HEK293 (cell line): Measurements from ENCODE around the gene DNM1L.

ENCODE experiments used
- GLIS2 ChIP-seq: fragments of 450-650 bp; formaldehyde crosslinking; IDR thresholded peaks from 2 replicates; pipeline ENCODE4 v1.5.1; 2016; ENCODE audit warnings: missing biosample characterization, missing genetic modification characterization
- RBAK ChIP-seq: fragments of 450-650 bp; formaldehyde crosslinking; IDR thresholded peaks from 2 replicates; pipeline ENCODE4 v1.5.1; 2016; ENCODE audit warnings: missing biosample characterization, missing genetic modification characterization
- SCRT2 ChIP-seq: fragments of 450-650 bp; formaldehyde crosslinking; IDR thresholded peaks from 2 replicates; pipeline ENCODE4 v1.5.1; 2016; ENCODE audit warnings: missing biosample characterization, missing genetic modification characterization
- YY1 ChIP-seq: fragments of 450-650 bp; formaldehyde crosslinking; IDR thresholded peaks from 2 replicates; pipeline ENCODE4 v1.5.1; 2018; ENCODE audit warnings: missing biosample characterization, missing genetic modification characterization
- ZBTB21 ChIP-seq: fragments of 450-650 bp; formaldehyde crosslinking; IDR thresholded peaks from 2 replicates; pipeline ENCODE4 v1.5.1; 2017; ENCODE audit warnings: missing biosample characterization, missing genetic modification characterization
- ZNF133 ChIP-seq: fragments of 450-650 bp; formaldehyde crosslinking; IDR thresholded peaks from 2 replicates; pipeline ENCODE4 v1.5.1; 2016; ENCODE audit warnings: missing biosample characterization, missing genetic modification characterization
- ZNF175 ChIP-seq: fragments of 450-650 bp; formaldehyde crosslinking; IDR thresholded peaks from 2 replicates; pipeline ENCODE4 v1.5.1; 2016; ENCODE audit warnings: missing biosample characterization, missing genetic modification characterization
- ZNF211 ChIP-seq: fragments of 450-650 bp; formaldehyde crosslinking; IDR thresholded peaks from 2 replicates; pipeline ENCODE4 v1.5.1; 2016; ENCODE audit warnings: low read depth, missing biosample characterization, missing genetic modification characterization
- ZNF391 ChIP-seq: fragments of 450-650 bp; formaldehyde crosslinking; IDR thresholded peaks from 2 replicates; pipeline ENCODE4 v1.5.1; 2016; ENCODE audit warnings: low read depth, missing biosample characterization, missing genetic modification characterization, borderline replicate concordance
- ZNF394 ChIP-seq: fragments of 450-650 bp; formaldehyde crosslinking; IDR thresholded peaks from 2 replicates; pipeline ENCODE4 v1.5.1; 2016; ENCODE audit warnings: missing biosample characterization, missing genetic modification characterization, mild to moderate bottlenecking, moderate library complexity, borderline replicate concordance
- ZNF433 ChIP-seq: fragments of 450-650 bp; formaldehyde crosslinking; IDR thresholded peaks from 2 replicates; pipeline ENCODE4 v1.5.1; 2016; ENCODE audit warnings: missing biosample characterization, missing genetic modification characterization, low read depth
- ZNF510 ChIP-seq: fragments of 450-650 bp; formaldehyde crosslinking; IDR thresholded peaks from 2 replicates; pipeline ENCODE4 v1.5.1; 2018; ENCODE audit warnings: mild to moderate bottlenecking, missing genetic modification characterization, missing biosample characterization; ENCODE audit not compliant: insufficient replicate concordance
- ZNF529 ChIP-seq: fragments of 450-650 bp; formaldehyde crosslinking; IDR thresholded peaks from 2 replicates; pipeline ENCODE4 v1.5.1; 2017; ENCODE audit warnings: missing genetic modification characterization, missing biosample characterization; ENCODE audit not compliant: insufficient replicate concordance
- ZNF600 ChIP-seq: fragments of 450-650 bp; formaldehyde crosslinking; IDR thresholded peaks from 2 replicates; pipeline ENCODE4 v1.5.1; 2016; ENCODE audit warnings: missing biosample characterization, missing genetic modification characterization
- ZNF626 ChIP-seq: fragments of 450-650 bp; sonication (Bioruptor Pico); formaldehyde crosslinking; IDR thresholded peaks from 2 replicates; pipeline ENCODE4 v1.5.1; 2018; ENCODE audit warnings: missing biosample characterization, missing genetic modification characterization, inconsistent platforms
- ZNF629 ChIP-seq: fragments of 450-650 bp; formaldehyde crosslinking; IDR thresholded peaks from 2 replicates; pipeline ENCODE4 v1.5.1; 2017; ENCODE audit warnings: missing biosample characterization, missing genetic modification characterization
- ZNF660 ChIP-seq: fragments of 450-650 bp; IDR thresholded peaks from 2 replicates; pipeline ENCODE4 v1.5.1; 2018; ENCODE audit warnings: missing biosample characterization, mild to moderate bottlenecking, missing genetic modification characterization
- ZNF785 ChIP-seq: fragments of 450-650 bp; formaldehyde crosslinking; IDR thresholded peaks from 2 replicates; pipeline ENCODE4 v1.5.1; 2016; ENCODE audit warnings: missing biosample characterization, missing genetic modification characterization
- TF ChIP-seq, protein P1 (sequence below): fragments of 450-650 bp; formaldehyde crosslinking; conservative IDR thresholded peaks from 2 replicates; pipeline ENCODE4 v1.5.1; 2016; ENCODE audit warnings: low read depth, missing biosample characterization, missing genetic modification characterization
- TF ChIP-seq, protein P2 (sequence below): fragments of 450-650 bp; formaldehyde crosslinking; IDR thresholded peaks from 2 replicates; pipeline ENCODE4 v1.5.1; 2016; ENCODE audit warnings: missing biosample characterization, missing genetic modification characterization
- TF ChIP-seq, protein P3 (sequence below): fragments of 450-650 bp; formaldehyde crosslinking; IDR thresholded peaks from 2 replicates; pipeline ENCODE4 v1.5.1; 2017; ENCODE audit warnings: missing biosample characterization, missing genetic modification characterization
- TF ChIP-seq, protein P4 (sequence below): fragments of 450-650 bp; formaldehyde crosslinking; conservative IDR thresholded peaks from 2 replicates; pipeline ENCODE4 v1.5.1; 2016; ENCODE audit warnings: low read depth, missing biosample characterization, missing genetic modification characterization

Gene DNM1L

DNA sequence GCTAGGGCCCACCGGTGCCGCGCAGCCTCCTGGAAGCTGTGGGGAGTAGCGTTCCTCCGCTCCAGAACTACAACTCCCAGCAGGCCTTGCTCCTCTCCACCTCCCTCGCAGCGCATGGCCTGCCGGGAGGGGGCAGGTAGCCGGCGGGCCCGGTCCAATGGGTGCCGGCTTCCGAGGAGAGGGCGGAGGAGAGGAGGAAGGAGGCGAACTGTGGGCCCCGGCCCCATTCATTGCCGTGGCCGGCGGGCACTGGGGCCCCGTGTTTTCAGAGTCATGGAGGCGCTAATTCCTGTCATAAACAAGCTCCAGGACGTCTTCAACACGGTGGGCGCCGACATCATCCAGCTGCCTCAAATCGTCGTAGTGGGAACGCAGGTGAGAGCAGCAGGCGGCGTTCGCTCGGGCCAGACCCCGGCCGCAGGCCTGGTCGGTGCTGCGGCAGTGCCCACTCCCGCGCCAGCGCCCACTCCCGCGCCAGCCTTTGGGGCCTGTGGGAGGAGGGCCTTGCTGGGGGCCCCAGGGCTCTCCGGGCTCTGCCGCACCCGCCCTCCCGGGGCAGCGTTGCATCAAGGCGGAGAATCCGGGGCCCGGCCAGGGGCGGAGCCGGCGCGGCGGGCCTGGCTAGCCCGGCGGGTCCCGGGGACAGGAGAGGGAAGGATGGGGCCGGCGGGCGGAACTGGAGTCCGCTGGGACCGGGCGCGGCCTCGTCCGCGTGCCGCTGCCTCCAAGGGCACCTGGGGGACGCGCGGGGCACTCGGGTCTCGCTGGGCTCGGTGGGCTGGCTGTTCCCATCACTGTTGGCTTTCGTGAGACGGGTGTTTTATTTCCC is at the start of gene DNM1L (continued):
- TF ChIP-seq, protein P1, sequence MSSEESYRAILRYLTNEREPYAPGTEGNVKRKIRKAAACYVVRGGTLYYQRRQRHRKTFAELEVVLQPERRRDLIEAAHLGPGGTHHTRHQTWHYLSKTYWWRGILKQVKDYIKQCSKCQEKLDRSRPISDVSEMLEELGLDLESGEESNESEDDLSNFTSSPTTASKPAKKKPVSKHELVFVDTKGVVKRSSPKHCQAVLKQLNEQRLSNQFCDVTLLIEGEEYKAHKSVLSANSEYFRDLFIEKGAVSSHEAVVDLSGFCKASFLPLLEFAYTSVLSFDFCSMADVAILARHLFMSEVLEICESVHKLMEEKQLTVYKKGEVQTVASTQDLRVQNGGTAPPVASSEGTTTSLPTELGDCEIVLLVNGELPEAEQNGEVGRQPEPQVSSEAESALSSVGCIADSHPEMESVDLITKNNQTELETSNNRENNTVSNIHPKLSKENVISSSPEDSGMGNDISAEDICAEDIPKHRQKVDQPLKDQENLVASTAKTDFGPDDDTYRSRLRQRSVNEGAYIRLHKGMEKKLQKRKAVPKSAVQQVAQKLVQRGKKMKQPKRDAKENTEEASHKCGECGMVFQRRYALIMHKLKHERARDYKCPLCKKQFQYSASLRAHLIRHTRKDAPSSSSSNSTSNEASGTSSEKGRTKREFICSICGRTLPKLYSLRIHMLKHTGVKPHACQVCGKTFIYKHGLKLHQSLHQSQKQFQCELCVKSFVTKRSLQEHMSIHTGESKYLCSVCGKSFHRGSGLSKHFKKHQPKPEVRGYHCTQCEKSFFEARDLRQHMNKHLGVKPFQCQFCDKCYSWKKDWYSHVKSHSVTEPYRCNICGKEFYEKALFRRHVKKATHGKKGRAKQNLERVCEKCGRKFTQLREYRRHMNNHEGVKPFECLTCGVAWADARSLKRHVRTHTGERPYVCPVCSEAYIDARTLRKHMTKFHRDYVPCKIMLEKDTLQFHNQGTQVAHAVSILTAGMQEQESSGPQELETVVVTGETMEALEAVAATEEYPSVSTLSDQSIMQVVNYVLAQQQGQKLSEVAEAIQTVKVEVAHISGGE (tag by site-specific recombination) = peak; percentile 53; the same call in 1 of the 2 replicates
- TF ChIP-seq, protein P2, sequence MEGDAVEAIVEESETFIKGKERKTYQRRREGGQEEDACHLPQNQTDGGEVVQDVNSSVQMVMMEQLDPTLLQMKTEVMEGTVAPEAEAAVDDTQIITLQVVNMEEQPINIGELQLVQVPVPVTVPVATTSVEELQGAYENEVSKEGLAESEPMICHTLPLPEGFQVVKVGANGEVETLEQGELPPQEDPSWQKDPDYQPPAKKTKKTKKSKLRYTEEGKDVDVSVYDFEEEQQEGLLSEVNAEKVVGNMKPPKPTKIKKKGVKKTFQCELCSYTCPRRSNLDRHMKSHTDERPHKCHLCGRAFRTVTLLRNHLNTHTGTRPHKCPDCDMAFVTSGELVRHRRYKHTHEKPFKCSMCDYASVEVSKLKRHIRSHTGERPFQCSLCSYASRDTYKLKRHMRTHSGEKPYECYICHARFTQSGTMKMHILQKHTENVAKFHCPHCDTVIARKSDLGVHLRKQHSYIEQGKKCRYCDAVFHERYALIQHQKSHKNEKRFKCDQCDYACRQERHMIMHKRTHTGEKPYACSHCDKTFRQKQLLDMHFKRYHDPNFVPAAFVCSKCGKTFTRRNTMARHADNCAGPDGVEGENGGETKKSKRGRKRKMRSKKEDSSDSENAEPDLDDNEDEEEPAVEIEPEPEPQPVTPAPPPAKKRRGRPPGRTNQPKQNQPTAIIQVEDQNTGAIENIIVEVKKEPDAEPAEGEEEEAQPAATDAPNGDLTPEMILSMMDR = peak; percentile 45; the same call in 1 of the 2 replicates
- TF ChIP-seq ZNF660 (tag by site-specific recombination) = peak; percentile 47
- TF ChIP-seq, protein P3, sequence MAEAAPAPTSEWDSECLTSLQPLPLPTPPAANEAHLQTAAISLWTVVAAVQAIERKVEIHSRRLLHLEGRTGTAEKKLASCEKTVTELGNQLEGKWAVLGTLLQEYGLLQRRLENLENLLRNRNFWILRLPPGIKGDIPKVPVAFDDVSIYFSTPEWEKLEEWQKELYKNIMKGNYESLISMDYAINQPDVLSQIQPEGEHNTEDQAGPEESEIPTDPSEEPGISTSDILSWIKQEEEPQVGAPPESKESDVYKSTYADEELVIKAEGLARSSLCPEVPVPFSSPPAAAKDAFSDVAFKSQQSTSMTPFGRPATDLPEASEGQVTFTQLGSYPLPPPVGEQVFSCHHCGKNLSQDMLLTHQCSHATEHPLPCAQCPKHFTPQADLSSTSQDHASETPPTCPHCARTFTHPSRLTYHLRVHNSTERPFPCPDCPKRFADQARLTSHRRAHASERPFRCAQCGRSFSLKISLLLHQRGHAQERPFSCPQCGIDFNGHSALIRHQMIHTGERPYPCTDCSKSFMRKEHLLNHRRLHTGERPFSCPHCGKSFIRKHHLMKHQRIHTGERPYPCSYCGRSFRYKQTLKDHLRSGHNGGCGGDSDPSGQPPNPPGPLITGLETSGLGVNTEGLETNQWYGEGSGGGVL (tag by site-specific recombination) = peak; percentile 82
- no peak for TF ChIP-seq ZBTB21 (tag by site-specific recombination)
- TF ChIP-seq ZNF600 (tag by site-specific recombination) = peak; percentile 57
- peak; percentile 33; the same call in 1 of the 2 replicates for TF ChIP-seq SCRT2
- TF ChIP-seq ZNF529 (tag by site-specific recombination) = no peak
- TF ChIP-seq RBAK (tag by site-specific recombination) = no peak
- peak; percentile 28; the same call in 1 of the 2 replicates for TF ChIP-seq ZNF626
- peak; percentile 100 for TF ChIP-seq ZNF394 (tag by site-specific recombination)
- TF ChIP-seq GLIS2 = peak; percentile 98
- TF ChIP-seq ZNF510 (tag by site-specific recombination) = peak; percentile 20
- TF ChIP-seq, protein P4, sequence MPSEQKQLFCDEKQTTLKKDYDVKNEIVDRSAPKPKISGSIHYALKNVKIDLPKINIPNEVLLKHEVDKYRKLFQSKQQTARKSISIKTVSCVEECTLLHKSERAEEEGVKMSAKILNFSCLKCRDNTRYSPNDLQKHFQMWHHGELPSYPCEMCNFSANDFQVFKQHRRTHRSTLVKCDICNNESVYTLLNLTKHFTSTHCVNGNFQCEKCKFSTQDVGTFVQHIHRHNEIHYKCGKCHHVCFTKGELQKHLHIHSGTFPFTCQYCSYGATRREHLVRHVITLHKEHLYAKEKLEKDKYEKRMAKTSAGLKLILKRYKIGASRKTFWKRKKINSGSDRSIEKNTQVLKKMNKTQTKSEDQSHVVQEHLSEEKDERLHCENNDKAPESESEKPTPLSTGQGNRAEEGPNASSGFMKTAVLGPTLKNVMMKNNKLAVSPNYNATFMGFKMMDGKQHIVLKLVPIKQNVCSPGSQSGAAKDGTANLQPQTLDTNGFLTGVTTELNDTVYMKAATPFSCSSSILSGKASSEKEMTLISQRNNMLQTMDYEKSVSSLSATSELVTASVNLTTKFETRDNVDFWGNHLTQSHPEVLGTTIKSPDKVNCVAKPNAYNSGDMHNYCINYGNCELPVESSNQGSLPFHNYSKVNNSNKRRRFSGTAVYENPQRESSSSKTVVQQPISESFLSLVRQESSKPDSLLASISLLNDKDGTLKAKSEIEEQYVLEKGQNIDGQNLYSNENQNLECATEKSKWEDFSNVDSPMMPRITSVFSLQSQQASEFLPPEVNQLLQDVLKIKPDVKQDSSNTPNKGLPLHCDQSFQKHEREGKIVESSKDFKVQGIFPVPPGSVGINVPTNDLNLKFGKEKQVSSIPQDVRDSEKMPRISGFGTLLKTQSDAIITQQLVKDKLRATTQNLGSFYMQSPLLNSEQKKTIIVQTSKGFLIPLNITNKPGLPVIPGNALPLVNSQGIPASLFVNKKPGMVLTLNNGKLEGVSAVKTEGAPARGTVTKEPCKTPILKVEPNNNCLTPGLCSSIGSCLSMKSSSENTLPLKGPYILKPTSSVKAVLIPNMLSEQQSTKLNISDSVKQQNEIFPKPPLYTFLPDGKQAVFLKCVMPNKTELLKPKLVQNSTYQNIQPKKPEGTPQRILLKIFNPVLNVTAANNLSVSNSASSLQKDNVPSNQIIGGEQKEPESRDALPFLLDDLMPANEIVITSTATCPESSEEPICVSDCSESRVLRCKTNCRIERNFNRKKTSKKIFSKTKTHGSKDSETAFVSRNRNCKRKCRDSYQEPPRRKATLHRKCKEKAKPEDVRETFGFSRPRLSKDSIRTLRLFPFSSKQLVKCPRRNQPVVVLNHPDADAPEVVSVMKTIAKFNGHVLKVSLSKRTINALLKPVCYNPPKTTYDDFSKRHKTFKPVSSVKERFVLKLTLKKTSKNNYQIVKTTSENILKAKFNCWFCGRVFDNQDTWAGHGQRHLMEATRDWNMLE = no peak
- TF ChIP-seq ZNF175 (tag by site-specific recombination) = no peak
- TF ChIP-seq ZNF133 (tag by site-specific recombination) = peak; percentile 44; the same call in 1 of the 2 replicates
- TF ChIP-seq ZNF211 (tag by site-specific recombination) = no peak
- peak; percentile 83; the same call in 1 of the 2 replicates for TF ChIP-seq ZNF391
- peak; percentile 68 for TF ChIP-seq ZNF629 (tag by site-specific recombination)
- TF ChIP-seq ZNF785 = peak; percentile 96; the same call in 1 of the 2 replicates
- no peak for TF ChIP-seq ZNF433 (tag by site-specific recombination)
- peak; percentile 79 for TF ChIP-seq YY1
